ENCODE measurements around the gene ASXL1. TPM values are rescaled to one million over a fixed set of nuclear protein-coding genes. Genes with fewer than 3 reads are reported as not detected.
A peak's percentile ranks its signal among the peaks of the same experiment; 100 is the strongest.

Gene ASXL1
- total RNA-seq, 2 experiments from 2014 or later = 113 to 118 TPM

DNA sequence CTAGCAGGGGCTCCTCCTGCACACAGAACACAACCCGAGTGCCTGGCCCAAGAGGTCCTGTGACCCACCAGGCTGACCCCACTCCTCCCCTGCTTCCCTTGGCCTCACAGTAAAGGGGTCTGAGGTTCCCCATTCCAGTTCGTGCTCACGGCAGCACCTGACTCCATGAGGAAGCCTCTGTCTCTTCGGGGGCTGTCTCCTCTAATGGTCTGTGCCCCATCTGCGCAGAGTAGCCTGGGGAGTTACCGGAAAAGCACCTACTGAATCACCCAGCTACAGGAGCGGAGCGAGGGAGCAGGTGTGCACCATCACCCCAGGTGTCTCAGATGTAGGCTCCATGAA, 93.2 kb downstream of the ASXL1 start:
- Mint-ChIP-seq H3K36me3 (ENCODE audit: low read depth) (peaks cover 5% of the 10 kb centered on the region), H3K4me3 (no peak overlapping the region), H3K27ac (peak overlapping the region; percentile 21), H3K27me3 (no peaks in the 10 kb centered on the region), H3K9me3 (no peaks in the 10 kb centered on the region), H3K4me1 (no peaks in the 10 kb centered on the region)
- POLR2A ChIA-PET = no interaction called here
- no peak for DNase-seq
- CTCF ChIA-PET = interaction anchor here (0.6 kb wide), 1 partner anchor 59 kb away, joined by 3 read pairs; no protein-coding TSS in a partner anchor

DNA sequence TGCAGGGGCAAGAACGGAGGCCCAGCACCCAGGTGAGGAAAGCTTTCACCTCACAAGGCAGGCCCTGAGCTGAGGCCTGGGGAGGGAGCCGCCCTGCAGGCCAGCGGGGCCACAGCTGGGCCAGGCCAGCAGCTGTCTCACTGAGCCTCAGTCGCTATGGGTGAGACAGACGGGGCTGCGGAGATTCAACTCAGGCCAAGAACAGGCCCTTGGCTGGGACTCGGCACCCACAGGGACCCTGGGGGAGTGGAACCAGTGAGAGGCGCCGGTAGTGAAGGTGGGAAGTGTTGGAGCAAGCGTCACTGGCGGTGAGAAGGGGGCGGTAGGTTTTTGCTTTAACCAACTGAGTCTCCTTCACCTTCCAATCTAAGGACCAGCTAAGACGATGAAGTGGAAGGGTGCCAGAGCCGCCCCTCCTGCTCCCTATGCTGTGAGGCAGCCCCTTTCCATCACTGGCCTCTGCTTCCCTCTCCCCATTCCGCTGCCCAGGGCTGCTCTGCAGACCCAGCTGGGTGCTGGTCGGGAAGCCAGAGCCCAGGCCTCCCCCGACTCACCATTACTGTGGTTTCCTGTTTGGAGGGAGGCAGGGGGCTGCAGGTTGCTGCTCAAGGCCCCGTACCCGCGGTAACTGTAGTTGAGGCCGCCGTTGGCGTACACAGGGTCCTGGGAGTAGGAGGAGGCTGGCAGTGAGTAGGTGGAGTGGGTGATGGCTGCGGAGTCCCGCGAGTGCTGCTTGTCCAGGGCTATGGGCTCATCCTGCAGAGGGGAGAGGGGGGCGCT, 93.7 kb downstream of the ASXL1 start:
- no peak overlapping the region for H3K27ac Mint-ChIP-seq
- H3K36me3 Mint-ChIP-seq (ENCODE audit: low read depth) = peaks cover under 1% of the 10 kb centered on the region
- no peak overlapping the region for H3K4me3 Mint-ChIP-seq
- ChIA-PET POLR2A (no interaction called here), CTCF (interaction anchor here (0.6 kb wide), 1 partner anchor 60 kb away, joined by 3 read pairs; no protein-coding TSS in a partner anchor)
- H3K27me3 Mint-ChIP-seq = no peaks in the 10 kb centered on the region
- H3K4me1 Mint-ChIP-seq = no peaks in the 10 kb centered on the region
- DNase-seq = no peak
- no peaks in the 10 kb centered on the region for H3K9me3 Mint-ChIP-seq

DNA sequence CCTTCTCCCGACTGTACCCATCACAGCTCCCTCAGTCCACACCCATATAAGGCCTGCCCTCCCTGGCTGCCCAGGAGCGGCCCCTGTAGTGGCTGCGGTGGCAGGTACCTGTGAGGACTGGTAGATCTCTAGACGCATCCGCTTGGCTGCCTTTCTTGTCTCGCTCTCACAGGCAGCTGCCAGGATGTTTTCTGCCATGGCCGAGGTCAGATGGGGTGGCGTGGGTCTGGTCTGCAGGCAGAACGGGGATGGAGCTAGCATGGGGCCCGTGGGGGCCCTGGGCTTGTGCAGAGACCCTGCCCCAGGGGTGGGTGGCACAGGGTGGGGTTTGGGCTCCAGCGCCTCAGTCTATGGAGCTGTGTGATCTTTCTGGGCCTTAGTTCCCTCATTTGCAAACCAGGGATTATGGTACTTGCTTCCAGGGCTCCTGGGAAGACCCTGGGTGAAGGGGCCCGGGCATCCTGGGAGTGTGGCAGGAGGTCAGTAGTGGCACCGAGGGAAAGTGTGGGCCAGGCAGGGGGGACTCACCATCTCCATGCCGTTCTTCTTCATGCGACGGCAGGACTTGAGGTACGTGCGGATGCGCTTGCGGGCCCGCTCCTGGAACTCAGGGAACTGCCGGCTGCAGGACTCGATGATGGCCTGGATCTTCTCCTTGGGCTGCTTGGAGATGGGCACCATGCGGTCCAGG, 94.8 kb downstream of the ASXL1 start:
- Mint-ChIP-seq H3K36me3 (ENCODE audit: low read depth) (no peaks in the 10 kb centered on the region), H3K9me3 (no peaks in the 10 kb centered on the region)
- POLR2A ChIA-PET = no interaction called here

DNA sequence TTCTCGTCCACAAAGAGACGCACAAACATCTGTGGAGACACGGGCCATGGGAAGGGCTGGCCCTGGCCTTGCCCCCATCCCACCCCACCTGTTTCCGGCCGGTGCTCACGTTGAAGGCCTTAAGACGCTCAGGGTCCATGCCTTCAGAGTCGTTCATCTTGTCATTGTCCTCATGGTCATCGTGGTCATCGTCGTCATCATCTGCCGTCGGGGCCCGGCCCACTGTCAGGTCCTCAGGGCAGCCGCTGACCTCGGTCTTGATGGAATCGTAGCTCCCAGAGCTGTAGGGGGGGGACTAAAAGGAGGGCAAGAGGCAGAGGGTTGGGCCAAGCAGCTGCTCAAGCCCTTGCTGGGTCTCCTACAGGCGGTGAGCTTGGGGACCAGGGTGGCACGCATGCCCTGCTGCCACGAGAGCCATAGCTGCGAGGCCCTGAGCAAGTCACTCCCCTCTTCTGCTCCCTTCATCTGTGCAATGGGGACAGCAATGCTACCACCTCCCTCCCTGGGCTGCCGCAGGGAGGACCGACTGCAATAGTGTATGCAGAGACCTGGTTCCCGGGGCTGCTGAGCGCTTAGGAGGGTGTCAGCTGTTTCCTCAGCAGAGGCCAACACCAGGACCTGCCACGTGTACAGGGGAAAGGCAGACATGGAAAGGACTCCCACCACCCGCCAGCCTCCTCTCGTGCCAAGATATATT, 95.5 kb downstream of the ASXL1 start:
- no peak overlapping the region for H3K4me3 Mint-ChIP-seq
- no peak for DNase-seq
- no peak overlapping the region for H3K27ac Mint-ChIP-seq
- no peaks in the 10 kb centered on the region for H3K4me1 Mint-ChIP-seq
- no peaks in the 10 kb centered on the region for H3K9me3 Mint-ChIP-seq
- CTCF ChIA-PET = no interaction called here
- POLR2A ChIA-PET = no interaction called here
- no peaks in the 10 kb centered on the region for H3K27me3 Mint-ChIP-seq
- no peaks in the 10 kb centered on the region for H3K36me3 Mint-ChIP-seq (ENCODE audit: low read depth)

More for the DNA sequence above, 94.8 kb downstream of the ASXL1 start:
- CTCF ChIA-PET = no interaction called here
- DNase-seq = no peak
- Mint-ChIP-seq H3K27me3 (no peaks in the 10 kb centered on the region), H3K4me1 (no peaks in the 10 kb centered on the region), H3K4me3 (no peak overlapping the region), H3K27ac (no peak overlapping the region)

DNA sequence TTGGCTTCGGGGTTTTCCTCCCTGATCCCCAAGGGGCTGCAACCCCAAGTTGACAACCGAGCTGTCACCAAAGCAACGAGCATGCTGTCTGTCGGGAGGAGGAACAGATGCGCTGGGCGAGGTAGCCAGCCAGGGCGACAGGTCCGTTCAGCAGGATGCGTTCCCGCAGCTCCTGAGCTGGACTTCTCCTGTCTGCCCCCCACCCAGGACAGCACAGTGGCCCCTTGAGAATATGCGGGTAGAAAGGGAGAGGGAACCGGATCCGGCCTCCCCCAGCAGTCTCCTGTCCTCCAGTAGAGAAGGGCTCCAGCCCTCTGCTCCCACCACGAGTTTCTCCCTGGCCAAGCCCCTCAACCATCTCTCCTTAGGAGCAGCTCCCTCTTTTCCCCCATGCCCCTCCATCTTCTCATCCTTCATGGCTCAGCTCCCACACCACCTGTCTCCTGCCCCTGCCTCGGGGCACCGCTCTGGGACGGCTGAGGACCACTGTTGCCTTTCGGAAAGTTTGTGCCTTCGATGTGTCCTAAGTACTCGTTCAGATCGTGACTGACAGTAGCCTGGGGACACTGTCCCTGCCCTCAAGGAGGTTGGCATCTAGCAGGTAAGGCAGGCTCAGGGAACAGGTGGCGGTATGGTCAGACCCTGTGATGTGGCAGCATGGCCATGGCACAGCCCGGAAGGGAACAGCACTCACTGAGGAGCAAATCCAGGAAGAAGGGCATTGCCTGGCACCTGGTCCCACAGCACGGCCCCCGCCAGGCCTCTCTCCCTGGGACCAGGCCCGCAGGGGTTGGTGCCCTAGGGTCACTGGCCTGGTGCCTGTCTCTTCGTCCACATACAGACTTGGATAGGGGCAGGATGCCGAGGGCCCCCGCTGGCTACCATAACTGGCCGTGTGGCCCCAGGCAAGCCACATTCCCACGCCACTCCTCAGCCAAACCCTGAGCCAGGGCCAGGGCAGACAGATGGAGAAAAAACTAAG, 96.3 kb downstream of the ASXL1 start:
- H3K27me3 Mint-ChIP-seq = no peaks in the 10 kb centered on the region
- no peak overlapping the region for H3K4me3 Mint-ChIP-seq
- CTCF ChIA-PET = no interaction called here
- no peak for DNase-seq
- H3K36me3 Mint-ChIP-seq (ENCODE audit: low read depth) = no peaks in the 10 kb centered on the region
- POLR2A ChIA-PET = interaction anchor here (1.1 kb wide), 1 partner anchor 13 kb away, joined by 3 read pairs; no protein-coding TSS in a partner anchor
- H3K27ac Mint-ChIP-seq = no peak overlapping the region
- no peaks in the 10 kb centered on the region for H3K9me3 Mint-ChIP-seq
- no peaks in the 10 kb centered on the region for H3K4me1 Mint-ChIP-seq

DNA sequence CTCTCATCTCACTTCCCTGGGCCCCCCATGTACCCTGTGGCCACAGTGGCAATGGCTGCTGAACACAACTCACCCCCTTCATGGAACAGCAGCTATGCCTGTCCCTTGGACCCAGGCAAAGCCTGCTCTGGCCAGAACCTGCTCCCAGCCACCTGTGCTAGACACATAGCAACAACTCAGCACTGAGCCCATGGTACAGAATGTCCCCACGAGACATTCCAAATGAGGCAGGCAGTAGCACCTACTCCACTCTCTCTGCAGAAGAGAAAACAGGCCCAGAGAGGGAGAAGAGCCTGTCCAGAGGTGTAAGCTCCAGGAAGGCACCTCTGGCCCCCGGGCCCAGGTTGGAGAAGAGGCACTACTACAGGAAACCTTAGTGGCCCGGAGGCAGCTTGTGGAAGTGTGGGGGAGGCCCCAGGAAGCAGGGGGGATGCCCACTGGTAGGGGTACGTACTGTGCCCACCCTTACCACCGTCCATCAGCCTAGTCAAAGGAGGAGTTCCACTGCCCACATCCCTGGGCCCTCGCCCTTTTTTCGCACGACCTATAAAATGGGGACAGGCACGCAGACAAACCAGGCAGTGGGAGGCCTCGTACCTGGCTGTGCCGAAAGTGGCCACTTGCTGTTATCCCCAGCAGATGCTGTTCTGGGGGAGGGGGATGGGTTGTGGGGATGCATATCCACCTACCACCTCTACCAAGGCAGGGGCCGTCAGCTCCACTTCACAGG, 97.2 kb downstream of the ASXL1 start:
- Mint-ChIP-seq H3K27ac (no peak overlapping the region), H3K9me3 (no peaks in the 10 kb centered on the region), H3K27me3 (no peaks in the 10 kb centered on the region), H3K4me1 (no peaks in the 10 kb centered on the region), H3K36me3 (ENCODE audit: low read depth) (no peaks in the 10 kb centered on the region), H3K4me3 (no peak overlapping the region)
- ChIA-PET POLR2A (interaction anchor here (1.1 kb wide), 1 partner anchor 12 kb away, joined by 3 read pairs; no protein-coding TSS in a partner anchor), CTCF (no interaction called here)
- DNase-seq = no peak

DNA sequence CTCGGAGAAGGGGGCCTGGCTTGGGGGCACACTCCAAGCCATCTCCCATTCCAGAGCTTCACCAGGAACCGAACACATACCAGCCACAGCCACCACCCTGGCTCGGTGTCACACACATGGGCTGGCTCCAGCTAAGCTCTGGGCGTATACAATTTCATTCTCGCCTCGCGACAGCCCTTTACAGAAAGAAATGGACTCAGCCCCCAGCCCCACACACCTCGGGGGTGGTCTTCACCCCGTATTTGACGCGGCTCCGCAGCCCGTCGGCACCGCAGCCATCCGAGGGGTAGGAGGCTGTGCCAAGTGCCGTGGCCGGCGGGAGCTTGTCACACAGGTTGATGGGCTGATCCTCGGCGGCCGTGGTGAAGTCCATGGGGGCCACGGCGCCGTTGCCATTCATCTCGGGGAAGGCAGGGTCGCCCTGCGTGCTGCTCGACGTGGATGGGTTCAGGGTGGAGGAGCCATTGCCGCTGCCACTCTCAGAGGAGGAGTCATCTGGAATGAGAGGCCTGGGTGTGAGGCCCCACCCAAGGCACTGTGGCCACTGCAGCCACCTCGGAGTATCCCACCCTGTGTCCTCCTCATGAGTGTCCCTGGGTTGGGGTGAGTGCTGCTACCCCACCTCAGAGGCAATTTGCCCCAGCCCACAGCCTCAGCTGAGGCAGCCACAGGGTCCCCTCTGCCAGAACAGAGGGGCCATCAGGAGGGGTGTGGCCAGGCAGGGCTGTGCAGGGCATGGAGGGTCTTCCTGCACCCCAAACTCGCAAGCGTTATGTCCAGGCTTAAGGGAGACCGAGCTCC, 98.0 kb downstream of the ASXL1 start:
- no peaks in the 10 kb centered on the region for H3K9me3 Mint-ChIP-seq

DNA sequence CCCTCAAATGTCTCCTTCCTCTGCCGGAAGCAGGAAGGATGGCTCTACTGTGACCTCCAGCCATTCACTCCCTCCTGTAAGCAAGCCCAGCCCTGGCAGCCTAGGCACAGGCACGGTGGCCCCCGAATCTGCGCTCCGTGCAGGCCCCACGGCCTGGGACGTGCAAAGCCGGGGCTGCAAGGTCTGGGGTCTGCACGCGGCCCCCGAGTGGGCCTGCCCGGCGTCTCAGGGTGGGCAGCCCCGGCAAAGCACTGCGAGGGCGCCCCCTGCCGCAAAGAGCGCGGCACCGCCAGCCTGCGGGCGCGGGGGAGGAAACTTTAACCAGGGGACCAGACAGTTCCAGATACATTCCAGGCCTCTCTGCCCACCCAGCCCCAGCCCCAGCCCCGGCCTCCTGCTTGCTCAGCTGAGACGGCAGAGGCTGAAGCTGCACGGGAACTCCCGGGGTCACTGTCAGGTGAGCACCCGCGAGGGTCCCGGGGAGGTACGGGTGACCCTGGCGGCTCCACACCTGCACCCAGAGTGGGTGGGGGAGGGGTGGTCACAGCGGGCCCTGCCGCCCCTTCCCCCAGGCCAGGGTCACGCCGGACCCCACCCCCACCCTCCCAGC, 98.8 kb downstream of the ASXL1 start:
- H3K4me3 Mint-ChIP-seq = no peak overlapping the region
- H3K27me3 Mint-ChIP-seq = no peaks in the 10 kb centered on the region
- no peaks in the 10 kb centered on the region for H3K36me3 Mint-ChIP-seq (ENCODE audit: low read depth)
- no peaks in the 10 kb centered on the region for H3K4me1 Mint-ChIP-seq
- no peak overlapping the region for H3K27ac Mint-ChIP-seq
- POLR2A ChIA-PET = no interaction called here
- no peaks in the 10 kb centered on the region for H3K9me3 Mint-ChIP-seq
- DNase-seq = no peak
- CTCF ChIA-PET = interaction anchor here (0.7 kb wide), 1 partner anchor 29 kb away, joined by 3 read pairs; no protein-coding TSS in a partner anchor

More for the DNA sequence above, 98.0 kb downstream of the ASXL1 start:
- CTCF ChIA-PET = interaction anchor here (0.7 kb wide), 1 partner anchor 28 kb away, joined by 3 read pairs; no protein-coding TSS in a partner anchor
- Mint-ChIP-seq H3K36me3 (ENCODE audit: low read depth) (no peaks in the 10 kb centered on the region), H3K27ac (no peak overlapping the region), H3K4me1 (no peaks in the 10 kb centered on the region), H3K4me3 (no peak overlapping the region), H3K27me3 (no peaks in the 10 kb centered on the region)
- POLR2A ChIA-PET = interaction anchor here (1.1 kb wide), 1 partner anchor 11 kb away, joined by 3 read pairs; no protein-coding TSS in a partner anchor
- no peak for DNase-seq

DNA sequence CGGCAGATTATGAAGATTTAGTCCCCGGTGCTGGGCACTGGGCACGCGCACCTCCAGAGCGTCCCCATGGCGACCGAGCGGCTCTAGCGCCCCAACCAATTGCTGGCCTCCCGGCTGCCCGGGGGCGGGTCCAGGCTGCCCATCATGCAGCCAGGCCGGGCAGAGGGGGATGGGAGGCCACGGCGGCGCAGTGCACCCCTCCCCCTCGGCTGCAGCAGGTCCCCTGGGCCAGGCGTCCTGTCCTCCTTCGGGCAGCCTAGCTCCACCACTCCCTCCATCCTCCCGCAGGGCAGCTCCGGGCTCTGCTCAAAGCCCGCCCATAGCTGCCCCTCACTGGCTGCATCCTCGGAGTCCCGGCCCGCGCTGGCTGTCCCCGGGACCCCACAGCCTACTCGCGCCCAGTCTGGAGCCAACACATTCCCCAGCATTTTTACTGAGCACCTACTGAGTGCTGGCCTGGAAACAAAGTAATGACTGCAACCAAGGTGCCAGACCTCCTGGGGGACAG, 99.4 kb downstream of the ASXL1 start:
- Mint-ChIP-seq H3K27me3 (no peaks in the 10 kb centered on the region), H3K27ac (no peak overlapping the region), H3K4me3 (no peak overlapping the region), H3K9me3 (no peaks in the 10 kb centered on the region), H3K36me3 (ENCODE audit: low read depth) (no peaks in the 10 kb centered on the region), H3K4me1 (no peaks in the 10 kb centered on the region)
- no peak for DNase-seq
- ChIA-PET CTCF (no interaction called here), POLR2A (no interaction called here)

DNA sequence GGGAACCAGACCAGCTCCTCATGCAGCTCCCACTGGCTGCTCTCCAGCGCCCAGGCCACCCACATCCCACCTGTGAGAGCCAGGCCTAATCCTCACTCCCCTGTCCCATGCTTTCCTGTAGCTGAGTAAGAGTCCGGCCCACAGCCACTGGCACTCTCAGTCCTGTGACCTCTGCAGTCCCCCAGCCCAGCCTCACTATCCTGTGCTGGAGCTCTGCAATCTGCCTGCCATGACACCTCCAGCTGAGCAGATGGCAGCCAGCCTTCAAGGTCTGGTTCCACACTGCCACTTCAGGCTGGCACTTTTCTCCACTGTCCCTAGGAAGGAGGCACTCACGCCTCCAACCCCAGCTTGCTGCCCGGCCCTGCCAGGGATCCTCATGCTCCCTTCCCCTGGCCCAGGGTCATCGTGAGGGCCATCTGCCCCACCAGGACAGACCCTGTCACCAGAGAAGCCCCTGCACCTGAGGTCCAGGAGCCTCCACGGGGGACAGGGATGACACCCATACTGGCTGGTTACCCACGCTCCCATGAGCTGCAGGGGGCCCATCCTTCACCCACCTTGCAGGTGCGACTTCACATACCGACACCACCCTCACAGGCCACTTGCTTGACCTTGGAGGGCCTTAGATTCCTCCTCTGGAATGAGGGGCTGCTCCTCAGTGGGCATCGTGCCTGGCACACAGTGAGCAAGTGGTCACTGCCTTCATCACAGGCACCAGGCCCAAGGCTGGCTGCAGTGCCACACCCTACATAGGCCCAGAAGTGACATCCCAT, 100.1 kb downstream of the ASXL1 start:
- Mint-ChIP-seq H3K36me3 (ENCODE audit: low read depth) (no peaks in the 10 kb centered on the region), H3K4me1 (no peaks in the 10 kb centered on the region), H3K27me3 (no peaks in the 10 kb centered on the region), H3K4me3 (no peak overlapping the region), H3K9me3 (no peaks in the 10 kb centered on the region), H3K27ac (no peak overlapping the region)
- ChIA-PET CTCF (no interaction called here), POLR2A (no interaction called here)
- DNase-seq = no peak
